K562 (cell line): ENCODE results near the gene GJA9. TPM values are rescaled to one million over a fixed set of nuclear protein-coding genes. Genes with fewer than 3 reads are reported as not detected.

ENCODE experiments used
- ATAC-seq: fragments of 200-7000 bp; cut with Tn5 transposase; 3 replicates; pipeline ENCODE4 v1.9.1; 2020; ENCODE audit warnings: moderate library complexity
- BruUV-seq: library from RNA; stranded (reverse); fragments of 400-500 nt; replicated peaks from 2 replicates; lab custom pipeline; 2021; lab: Mats Ljungman, UMichigan
- CTCF ChIA-PET: fragments of 300-600 bp; formaldehyde crosslinking; extraction: SDS; loops from one replicate; lab custom pipeline; 2021; ENCODE audit warnings: low intra/inter-chr PET ratio; lab: Yijun Ruan, JAX
- POLR2A ChIA-PET: fragments of 300-600, 350-650 bp; sonication (Branson Sonifier 250); formaldehyde crosslinking; extraction: SDS; loops from one replicate; lab custom pipeline; 2021; ENCODE audit warnings: antibody characterized with exemption, inconsistent platforms; lab: Yijun Ruan, JAX
- DNase-seq, 4 experiments: peaks; one replicate each; pipeline versions ENCODE4 v3.0.0 to v3.0.0-alpha.2; 2011 to 2018; ENCODE audit warnings: low spot score in 3 of 4, mixed read lengths in 3 of 4; ENCODE audit errors: extremely low read depth in 1 of 4
- FAIRE-seq: peaks from 2 replicates; lab custom pipeline; 2011; peaks lifted over from hg19 to GRCh38; lab: Jason Lieb, UNC
- H2AFZ ChIP-seq: 2 replicates; pipeline ENCODE4 v1.6.0; 2011; ENCODE audit warnings: low read depth, low read length, control low read depth, inconsistent platforms
- H3K27ac ChIP-seq: fragments of 200-600 bp; 3 replicates; pipeline ENCODE4 v1.8.0; 2011; ENCODE audit warnings: low read depth, mild to moderate bottlenecking, control low read depth, inconsistent platforms, low read length, moderate library complexity, mixed read lengths; ENCODE audit errors: extremely low read depth
- H3K27me3 ChIP-seq, 2 experiments: fragments of 300-600 bp in 1 of 2; 2 replicates in 1 of 2; 3 replicates in 1 of 2; pipeline versions ENCODE4 v1.6.0 to v1.8.0; 2011; ENCODE audit warnings: inconsistent platforms in 2 of 2, low read length in 2 of 2, mild to moderate bottlenecking in 1 of 2, mixed read lengths in 1 of 2, moderate library complexity in 1 of 2; ENCODE audit not compliant: control insufficient read depth in 2 of 2, insufficient read depth in 2 of 2
- H3K36me3 ChIP-seq: fragments of 300-600 bp; 3 replicates; pipeline ENCODE4 v1.8.0; 2011; ENCODE audit warnings: mild to moderate bottlenecking, low read length, inconsistent platforms; ENCODE audit not compliant: control insufficient read depth, insufficient read depth
- H3K4me1 ChIP-seq, 2 experiments: fragments of 200-600 bp in 1 of 2; replicated peaks in 1 of 2; 2 replicates in 1 of 2; 3 replicates in 1 of 2; pipeline versions ENCODE4 v1.5.1 to v1.8.0; 2011; ENCODE audit warnings: inconsistent platforms in 2 of 2, low read length in 2 of 2, mild to moderate bottlenecking in 1 of 2, mixed read lengths in 1 of 2, moderate library complexity in 1 of 2; ENCODE audit not compliant: control insufficient read depth in 2 of 2, insufficient read depth in 2 of 2
- H3K4me2 ChIP-seq: 2 replicates; pipeline ENCODE4 v1.6.1; 2011; ENCODE audit warnings: low read length, control low read depth, inconsistent platforms, mixed read lengths; ENCODE audit not compliant: insufficient read depth
- H3K4me3 ChIP-seq: fragments of 200-600 bp; sonication (generic), shearing (Covaris generic); 2 replicates; pipeline ENCODE4 v1.5.1; 2016; ENCODE audit warnings: control low read depth, inconsistent platforms
- H3K79me2 ChIP-seq: fragments of 200-600 bp; 3 replicates; pipeline ENCODE4 v1.8.0; 2011; ENCODE audit warnings: low read length, inconsistent platforms; ENCODE audit not compliant: control insufficient read depth, insufficient read depth
- H3K9ac ChIP-seq, 2 experiments: 2 replicates each; pipeline versions ENCODE4 v1.6.0 to v1.6.1; 2011; ENCODE audit warnings: low read depth in 2 of 2, low read length in 2 of 2, control low read depth in 1 of 2, inconsistent platforms in 1 of 2, mild to moderate bottlenecking in 1 of 2, mixed read lengths in 1 of 2; ENCODE audit not compliant: insufficient read depth in 1 of 2
- H3K9me1 ChIP-seq: one replicate; pipeline ENCODE4 v1.6.0; 2011; ENCODE audit warnings: inconsistent platforms, mild to moderate bottlenecking, low read length, moderate library complexity; ENCODE audit not compliant: control insufficient read depth, insufficient read depth
- H3K9me3 ChIP-seq: replicated peaks from 2 replicates; pipeline ENCODE4 v1.5.1; 2011; ENCODE audit warnings: low read depth, low read length, inconsistent platforms; ENCODE audit not compliant: control insufficient read depth, insufficient read depth
- H4K20me1 ChIP-seq: replicated peaks from 2 replicates; pipeline ENCODE4 v1.6.1; 2011; ENCODE audit warnings: low read length, inconsistent platforms, mixed read lengths; ENCODE audit not compliant: control insufficient read depth, insufficient read depth
- EP400 ChIP-seq: fragments of 450-650 bp; IDR thresholded peaks from 2 replicates; pipeline ENCODE4 v1.6.1; 2017; ENCODE audit warnings: antibody characterized with exemption, mild to moderate bottlenecking, moderate library complexity
- MLLT1 ChIP-seq, 2 experiments: fragments of 450-650 bp; IDR thresholded peaks; 2 replicates each; pipeline ENCODE4 v1.6.1; 2016
- RAD51 ChIP-seq: fragments of 450-650 bp; IDR thresholded peaks from 2 replicates; pipeline ENCODE4 v1.7.1; 2016; ENCODE audit warnings: low read depth, mild to moderate bottlenecking, borderline replicate concordance
- SMARCA5 ChIP-seq: fragments of 450-650 bp; IDR thresholded peaks from 2 replicates; pipeline ENCODE4 v1.6.1; 2016
- ZNF407 ChIP-seq: fragments of 450-650 bp; IDR thresholded peaks from 2 replicates; pipeline ENCODE4 v1.6.1; 2016; ENCODE audit warnings: low read depth
- ZNF766 ChIP-seq: fragments of 200-800 bp; sonication (Bioruptor generic); conservative IDR thresholded peaks from 2 replicates; pipeline ENCODE4 v1.6.1; 2016; ENCODE audit warnings: missing genetic modification characterization, missing compliant biosample characterization
- WGBS: fragments of 100-300 bp; shearing (Covaris generic); methylation state at CpG from one replicate; pipeline ENCODE4 v1.1.6; 2016; ENCODE audit warnings: low coverage, mixed read lengths; ENCODE audit not compliant: insufficient coverage; ENCODE audit errors: missing lambda C conversion rate; 5-methylcytosine and 5-hydroxymethylcytosine counted together
- in situ Hi-C: fragments of 300-500 bp; cut with MboI; formaldehyde crosslinking; loops from 4 replicates; pipeline ENCODE4 v1.15.0; 2018; ENCODE audit warnings: inconsistent platforms, mixed read lengths
- intact Hi-C: fragments of 100-400 bp; cut with micrococcal nuclease; formaldehyde crosslinking; loops from 2 replicates; pipeline ENCODE4 v1.14.2; 2022
- polyA plus RNA-seq, 8 experiments: library from polyadenylated mRNA; depleted of rRNA in 4 of 8; stranded (reverse) in 5 of 8; unstranded in 3 of 8; fragments of >200 nt; fragmentation: Nextera tagmentation in 2 of 8; fragmentation: Illumina TruSeq in 1 of 8; extraction: Ambion mirVana in 2 of 8; extraction: Trizol in 1 of 8; gene quantifications; 2 replicates each; pipeline versions ENCODE4 v1.2.1 to v1.2.3, GENCODE V29; 2011 to 2014; ENCODE audit warnings: inconsistent platforms in 1 of 8, missing spikeins in 1 of 8
- total RNA-seq, 7 experiments: library from RNA; depleted of rRNA in 6 of 7; stranded (reverse); fragments of >200 nt in 6 of 7; fragmentation: Illumina TruSeq in 2 of 7; extraction: Trizol in 2 of 7; gene quantifications; 2 replicates each; pipeline versions ENCODE4 v1.2.1 to v1.2.3, GENCODE V29; 2011 to 2021; ENCODE audit warnings: low replicate concordance in 1 of 7

The GJA9 gene
- total and polyA plus RNA-seq, 9 of the 15 experiments (the other 6 are each of a cell fraction or from before 2014, with no cell fraction given): not detected

GRCh38 chr1:38852780-38853179 is 28.6 kb downstream of the GJA9 start (continued):
- TF ChIP-seq EP400: no peak

- TF ChIP-seq SMARCA5 (no peak), RAD51 (no peak), ZNF407 (no peak), ZNF766 (no peak), MLLT1 (IDR thresholded peaks at IDR 0.05) (no peak)
- Histone ChIP-seq H3K9ac (no peak overlapping the region), H3K9me3 (no peaks in the 10 kb centered on the region), H3K79me2 (no peaks in the 10 kb centered on the region), H4K20me1 (no peaks in the 10 kb centered on the region; the same call in 1 of the 2 replicates), H3K27me3 (no peaks in the 10 kb centered on the region), H2AFZ (no peak overlapping the region), H3K4me3 (no peak overlapping the region), H3K4me1 (no peaks in the 10 kb centered on the region), H3K27ac (no peak overlapping the region), H3K36me3 (peaks cover 67% of the 10 kb centered on the region), H3K4me2 (no peak overlapping the region), H3K9me1 (no peaks in the 10 kb centered on the region)
- FAIRE-seq (no peak), ATAC-seq (no peak), DNase-seq (no peak)
- 45% methylated on average over 1 of the region's 1 CpG for WGBS
- ChIA-PET POLR2A (interaction anchor here (0.8 to 4.2 kb wide), 3 partner anchors 10 to 147 kb away, joined by 3 to 22 read pairs (median 3); partner anchors contain the start of gene RRAGC), CTCF (no interaction called here)
- intact Hi-C loops: loop anchor here (5.0 kb wide), 1 partner anchor 244 kb away; no protein-coding TSS in a partner anchor
- in situ Hi-C loops: no loop called here
- no TSS peak for BruUV-seq
Observed at GRCh38 chr1:38848071-38848470, 33.3 kb downstream of the GJA9 start.
